CD14-positive monocyte (primary cell): ENCODE results near the gene ITPK1. TPM values are rescaled to one million over a fixed set of nuclear protein-coding genes. Genes with fewer than 3 reads are reported as not detected.
A peak's percentile ranks its signal among the peaks of the same experiment; 100 is the strongest.

Experiments
- DNase-seq, 3 donors: peaks; one replicate each; pipeline ENCODE4 v3.0.0-alpha.2; 2011 to 2022
- H2AFZ ChIP-seq: 2 replicates; pipeline ENCODE4 v1.6.0; 2012; ENCODE audit warnings: mild to moderate bottlenecking, low read depth, low read length, inconsistent platforms; ENCODE audit not compliant: insufficient read depth, poor library complexity, severe bottlenecking
- H3K27ac ChIP-seq, 2 donors: 1 replicate in 1 of 2; 2 replicates in 1 of 2; pipeline ENCODE4 v1.5.1; 2012 to 2013; ENCODE audit warnings: low read length in 2 of 2, control low read depth in 1 of 2, inconsistent platforms in 1 of 2, low read depth in 1 of 2, mild to moderate bottlenecking in 1 of 2
- H3K27me3 ChIP-seq, 2 donors: one replicate each; pipeline versions ENCODE4 v1.6.0 to v1.6.1; 2011 to 2013; ENCODE audit warnings: low read length in 2 of 2; ENCODE audit not compliant: control insufficient read depth in 2 of 2, insufficient read depth in 2 of 2
- H3K36me3 ChIP-seq, 2 donors: replicated peaks in 1 of 2; 1 replicate in 1 of 2; 2 replicates in 1 of 2; pipeline versions ENCODE4 v1.5.1 to v1.6.1; 2012 to 2013; ENCODE audit warnings: low read length in 2 of 2, control low read depth in 1 of 2, inconsistent platforms in 1 of 2, mild to moderate bottlenecking in 1 of 2; ENCODE audit not compliant: insufficient read depth in 2 of 2, control insufficient read depth in 1 of 2
- H3K4me1 ChIP-seq, 2 donors: 1 replicate in 1 of 2; 2 replicates in 1 of 2; pipeline versions ENCODE4 v1.5.1 to v1.6.1; 2012 to 2013; ENCODE audit warnings: low read length in 2 of 2, control low read depth in 1 of 2, inconsistent platforms in 1 of 2, mild to moderate bottlenecking in 1 of 2, moderate library complexity in 1 of 2; ENCODE audit not compliant: insufficient read depth in 2 of 2, control insufficient read depth in 1 of 2
- H3K4me2 ChIP-seq: replicated peaks from 2 replicates; pipeline ENCODE3; 2012; ENCODE audit warnings: low read length, moderate library complexity, mild to moderate bottlenecking; ENCODE audit not compliant: poor library complexity, severe bottlenecking; ENCODE audit errors: extremely low read depth
- H3K4me3 ChIP-seq, 3 experiments: fragments of 200-600 bp in 1 of 3; sonication (generic) in 1 of 3; replicated peaks in 1 of 3; 1 replicate in 2 of 3; 2 replicates in 1 of 3; pipeline ENCODE4 v1.5.1; 2011 to 2013; ENCODE audit warnings: low read length in 3 of 3, mild to moderate bottlenecking in 3 of 3, control low read depth in 2 of 3, low read depth in 2 of 3, inconsistent platforms in 1 of 3, moderate library complexity in 1 of 3
- H3K79me2 ChIP-seq: 2 replicates; pipeline ENCODE4 v1.6.0; 2012; ENCODE audit warnings: mild to moderate bottlenecking, control low read depth, inconsistent platforms, low read length, moderate library complexity; ENCODE audit not compliant: insufficient read depth
- H3K9ac ChIP-seq: 2 replicates; pipeline ENCODE4 v1.6.0; 2017; ENCODE audit warnings: low read length, mild to moderate bottlenecking; ENCODE audit not compliant: insufficient read depth, poor library complexity, severe bottlenecking
- H3K9me3 ChIP-seq, 2 donors: replicated peaks in 1 of 2; 1 replicate in 1 of 2; 2 replicates in 1 of 2; pipeline versions ENCODE4 v1.5.1 to v1.6.1; 2012 to 2013; ENCODE audit warnings: low read length in 2 of 2, control low read depth in 1 of 2; ENCODE audit not compliant: control insufficient read depth in 1 of 2, insufficient read depth in 1 of 2
- H4K20me1 ChIP-seq: 2 replicates; pipeline ENCODE4 v1.6.0; 2012; ENCODE audit warnings: mild to moderate bottlenecking, low read length, control low read depth, moderate library complexity; ENCODE audit not compliant: insufficient read depth
- H3K27ac Mint-ChIP-seq, 7 donors: one replicate each; pipeline ENCODE4 v1.8.0; 2020; ENCODE audit warnings: mild to moderate bottlenecking in 7 of 7, mixed read lengths in 7 of 7, moderate library complexity in 6 of 7, inconsistent platforms in 2 of 7
- H3K27me3 Mint-ChIP-seq, 3 donors: one replicate each; pipeline ENCODE4 v1.8.0; 2021 to 2022; ENCODE audit warnings: low read depth in 3 of 3, mild to moderate bottlenecking in 3 of 3, mixed read lengths in 3 of 3, moderate library complexity in 3 of 3, inconsistent platforms in 1 of 3
- H3K36me3 Mint-ChIP-seq, 2 donors: one replicate each; pipeline ENCODE4 v1.8.0; 2020; ENCODE audit warnings: mixed read lengths in 2 of 2, inconsistent platforms in 1 of 2, mild to moderate bottlenecking in 1 of 2
- H3K4me1 Mint-ChIP-seq: one replicate; pipeline ENCODE4 v1.8.0; 2020; ENCODE audit warnings: mild to moderate bottlenecking, mixed read lengths
- H3K4me3 Mint-ChIP-seq, 2 donors: one replicate each; pipeline ENCODE4 v1.8.0; 2020; ENCODE audit warnings: mild to moderate bottlenecking in 2 of 2, mixed read lengths in 2 of 2, moderate library complexity in 1 of 2
- H3K9me3 Mint-ChIP-seq, 7 donors: one replicate each; pipeline ENCODE4 v1.8.0; 2020 to 2022; ENCODE audit warnings: mixed read lengths in 7 of 7, mild to moderate bottlenecking in 6 of 7, moderate library complexity in 6 of 7, inconsistent platforms in 2 of 7
- WGBS: methylation state at CpG from one replicate; pipeline ENCODE4 v1.1.5; 2013; ENCODE audit warnings: missing lambda C conversion rate; ENCODE audit not compliant: insufficient coverage; 5-methylcytosine and 5-hydroxymethylcytosine counted together
- intact Hi-C, 2 donors: fragments of 100-400 bp; cut with micrococcal nuclease; formaldehyde crosslinking; loops; one replicate each; pipeline versions ENCODE4 v1.15.0 to v1.15.1; 2023
- polyA plus RNA-seq, 3 donors: library from polyadenylated mRNA; depleted of rRNA in 1 of 3; unstranded in 2 of 3; stranded (reverse) in 1 of 3; fragments of 300-500 nt in 2 of 3; fragments of >200 nt in 1 of 3; fragmentation: Illumina TruSeq in 2 of 3; gene quantifications; 1 replicate in 2 of 3; 2 replicates in 1 of 3; pipeline ENCODE4 v1.2.3, GENCODE V29; 2012 to 2021
- TF ChIP-seq, protein P1 (sequence below): fragments of 200-600 bp; IDR thresholded peaks from one replicate; pipeline ENCODE4 v1.8.0; 2022; ENCODE audit warnings: antibody characterized with exemption, mild to moderate bottlenecking

The ITPK1 gene
- polyA plus RNA-seq, 3 donors, result 57.1 to 144 (median 63.0) TPM

DNA sequence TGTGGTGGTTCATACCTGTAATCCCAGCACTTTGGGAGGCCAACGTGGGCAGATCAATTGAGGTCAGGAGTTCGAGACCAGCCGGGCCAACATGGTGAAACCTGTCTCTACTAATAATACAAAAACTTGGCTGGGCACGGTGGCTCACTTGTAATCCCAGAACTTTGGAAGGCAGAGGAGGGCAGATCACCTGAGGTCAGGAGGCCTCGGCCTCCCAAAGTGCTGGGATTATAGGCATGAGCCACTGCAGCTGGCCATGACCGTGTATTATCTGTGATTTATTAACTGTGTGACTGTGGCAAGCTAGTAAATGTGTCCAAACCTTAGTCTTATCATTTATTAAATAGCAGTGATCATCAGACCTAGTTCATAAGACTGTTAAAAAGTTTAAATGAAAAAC is 7.1 kb upstream of the ITPK1 start:
- H3K9me3 Mint-ChIP-seq, result peaks cover 0 to 5% (median 3%) of the 10 kb centered on the region in 7 donors

DNA sequence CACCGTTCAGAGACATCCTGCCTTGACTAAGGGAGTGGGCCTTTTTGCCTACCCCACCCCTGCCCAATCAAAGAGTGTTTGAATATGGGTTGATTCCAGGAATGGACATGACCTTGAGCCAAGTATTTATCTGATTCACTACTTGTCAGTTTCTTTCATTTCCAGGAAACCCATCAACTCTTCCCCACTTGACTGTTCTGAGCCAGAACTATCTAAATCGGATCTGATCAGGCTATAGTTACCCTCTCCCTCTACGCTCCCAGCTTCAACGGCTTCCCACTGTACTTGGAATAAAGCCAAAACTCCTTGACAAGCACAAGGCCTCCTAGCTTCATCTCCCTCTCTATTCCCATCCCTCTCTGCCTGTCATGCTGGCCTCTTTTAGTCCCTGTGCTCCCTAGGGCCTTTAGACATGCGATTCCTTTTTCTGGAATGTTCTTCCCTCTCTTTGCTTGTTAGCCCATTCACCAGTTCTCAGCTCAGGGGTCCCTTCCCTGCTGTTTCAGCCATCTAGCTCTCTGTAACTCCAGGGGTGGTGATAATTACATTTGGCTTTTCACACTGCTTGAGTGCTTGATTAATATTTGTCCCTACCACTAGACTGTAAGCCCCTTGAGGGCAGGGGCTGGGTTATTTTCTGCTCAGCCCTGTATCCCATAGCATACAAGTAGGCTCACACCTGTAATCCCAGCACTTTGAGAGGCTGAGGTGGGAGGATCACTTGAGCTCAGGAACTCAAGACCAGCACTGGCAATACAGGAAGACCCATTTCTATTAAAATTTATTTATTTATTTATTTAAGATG is 5.5 kb upstream of the ITPK1 start:
- no peak for DNase-seq
- no peaks in the 10 kb centered on the region for H4K20me1 ChIP-seq
- no peak overlapping the region for H3K4me2 ChIP-seq
- peak overlapping the region in 1 of 2 donors; percentile 44 for H3K27ac ChIP-seq
- H3K79me2 ChIP-seq, result peaks cover 4% of the 10 kb centered on the region
- no peak overlapping the region for H3K4me3 ChIP-seq
- no peaks in the 10 kb centered on the region for H3K36me3 ChIP-seq
- Mint-ChIP-seq H3K4me3 (no peak overlapping the region), H3K27ac (peak overlapping the region; percentile 61 to 85 (median 74)), H3K27me3 (no peaks in the 10 kb centered on the region), H3K4me1 (peaks cover 41% of the 10 kb centered on the region), H3K36me3 (no peaks in the 10 kb centered on the region), H3K9me3 (peaks cover 0 to 2% (median 0%) of the 10 kb centered on the region in 7 donors)
- TF ChIP-seq, protein P1, sequence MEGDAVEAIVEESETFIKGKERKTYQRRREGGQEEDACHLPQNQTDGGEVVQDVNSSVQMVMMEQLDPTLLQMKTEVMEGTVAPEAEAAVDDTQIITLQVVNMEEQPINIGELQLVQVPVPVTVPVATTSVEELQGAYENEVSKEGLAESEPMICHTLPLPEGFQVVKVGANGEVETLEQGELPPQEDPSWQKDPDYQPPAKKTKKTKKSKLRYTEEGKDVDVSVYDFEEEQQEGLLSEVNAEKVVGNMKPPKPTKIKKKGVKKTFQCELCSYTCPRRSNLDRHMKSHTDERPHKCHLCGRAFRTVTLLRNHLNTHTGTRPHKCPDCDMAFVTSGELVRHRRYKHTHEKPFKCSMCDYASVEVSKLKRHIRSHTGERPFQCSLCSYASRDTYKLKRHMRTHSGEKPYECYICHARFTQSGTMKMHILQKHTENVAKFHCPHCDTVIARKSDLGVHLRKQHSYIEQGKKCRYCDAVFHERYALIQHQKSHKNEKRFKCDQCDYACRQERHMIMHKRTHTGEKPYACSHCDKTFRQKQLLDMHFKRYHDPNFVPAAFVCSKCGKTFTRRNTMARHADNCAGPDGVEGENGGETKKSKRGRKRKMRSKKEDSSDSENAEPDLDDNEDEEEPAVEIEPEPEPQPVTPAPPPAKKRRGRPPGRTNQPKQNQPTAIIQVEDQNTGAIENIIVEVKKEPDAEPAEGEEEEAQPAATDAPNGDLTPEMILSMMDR, result no peak
- no peak overlapping the region for H3K9ac ChIP-seq
- H3K9me3 ChIP-seq, result no peaks in the 10 kb centered on the region
- H3K27me3 ChIP-seq, result no peaks in the 10 kb centered on the region
- intact Hi-C loops, result no loop called here
- peaks cover 32 to 54% of the 10 kb centered on the region in 2 donors for H3K4me1 ChIP-seq
- no peak overlapping the region for H2AFZ ChIP-seq
- 92% methylated on average over 3 of the region's 5 CpGs for WGBS

More for the DNA sequence above, 7.1 kb upstream of the ITPK1 start:
- TF ChIP-seq, protein P1, result no peak
- H3K4me2 ChIP-seq, result no peak overlapping the region
- no peak overlapping the region for H3K27ac ChIP-seq
- H3K9ac ChIP-seq, result no peak overlapping the region
- intact Hi-C loops, result no loop called here
- H3K27me3 ChIP-seq, result no peaks in the 10 kb centered on the region
- peak overlapping the region in 1 of 7 donors; percentile 53 for H3K27ac Mint-ChIP-seq
- no CpG with 5 or more reads among the region's 6 CpGs for WGBS
- peaks cover 44% of the 10 kb centered on the region for H3K4me1 Mint-ChIP-seq
- no peak overlapping the region for H3K4me3 Mint-ChIP-seq
- peaks cover 34 to 55% of the 10 kb centered on the region in 2 donors for H3K4me1 ChIP-seq
- no peaks in the 10 kb centered on the region for H3K36me3 ChIP-seq
- H3K79me2 ChIP-seq, result no peaks in the 10 kb centered on the region
- H3K36me3 Mint-ChIP-seq, result no peaks in the 10 kb centered on the region
- no peaks in the 10 kb centered on the region for H3K9me3 ChIP-seq
- H3K27me3 Mint-ChIP-seq, result peaks cover 0 to 2% (median 2%) of the 10 kb centered on the region in 3 donors
- H4K20me1 ChIP-seq, result no peaks in the 10 kb centered on the region
- no peak for DNase-seq
- H2AFZ ChIP-seq, result no peak overlapping the region
- H3K4me3 ChIP-seq, result no peak overlapping the region
